ENCODE data around the gene TBC1D3C. TPM values are rescaled to one million over a fixed set of nuclear protein-coding genes. Genes with fewer than 3 reads are reported as not detected.
"Not testable (repeated sequence)": the region's sequence is repeated elsewhere in the genome, so short reads cannot be mapped to it uniquely, and the experiment has no call there.

The TBC1D3C gene
- 1 to 10 TPM in 1 of 4 donors, not detected in 3; 1.0 TPM for total RNA-seq

GRCh38 chr17:38068534-38068933 lies at the start of gene TBC1D3C:
Gene TBC1D3C (minus strand): TSS chr17:38068634. CDS start chr17:38067066, 1,568 bp downstream.
- DNase-seq, H3K4me1 ChIP-seq, H3K36me3 ChIP-seq, H3K4me3 ChIP-seq, H3K27ac ChIP-seq, H3K9me3 ChIP-seq, H3K27me3 ChIP-seq: not testable (repeated sequence)

GRCh38 chr17:38099262-38099661 lies 30.8 kb upstream of the TBC1D3C start:
- H3K9me3 ChIP-seq, H3K4me1 ChIP-seq, H3K36me3 ChIP-seq, H3K27ac ChIP-seq, H3K27me3 ChIP-seq, DNase-seq, H3K4me3 ChIP-seq: not testable (repeated sequence)

- H3K9me3 ChIP-seq, H3K4me1 ChIP-seq, H3K27ac ChIP-seq, H3K4me3 ChIP-seq, H3K36me3 ChIP-seq, H3K27me3 ChIP-seq, DNase-seq: not testable (repeated sequence)
Observed at GRCh38 chr17:38094059-38094694, 25.7 kb upstream of the TBC1D3C start.

- H3K36me3 ChIP-seq, H3K4me1 ChIP-seq: not testable (repeated sequence)
- DNase-seq, result peak in 1 of 3 donors; percentile 9
Observed at GRCh38 chr17:38088120-38088519, 19.7 kb upstream of the TBC1D3C start.

GRCh38 chr17:38087344-38087743 lies 18.9 kb upstream of the TBC1D3C start:
- H3K4me1 ChIP-seq, H3K9me3 ChIP-seq, H3K27ac ChIP-seq, H3K36me3 ChIP-seq, H3K4me3 ChIP-seq, H3K27me3 ChIP-seq, DNase-seq: not testable (repeated sequence)

More at GRCh38 chr17:38088120-38088519, 19.7 kb upstream of the TBC1D3C start:
- H3K4me3 ChIP-seq, H3K27me3 ChIP-seq, H3K9me3 ChIP-seq, H3K27ac ChIP-seq: not testable (repeated sequence)

Small RNA genes within 50 kb of the gene (small RNA-seq; reads per million reads assigned to genes)
- gene RF00019, result 0 reads per million in 2 donors

Other genes with a start within 250 kb of the TBC1D3C start
- gene TBC1D3K, start 144.2 kb downstream of the TBC1D3C start, total RNA-seq, result under 1 TPM in 1 of 4 donors, not detected in 3; 0.76 TPM
- 10 to 100 TPM; 19.1 to 60.9 (median 41.7) TPM for gene TBC1D3L, start 79.6 kb downstream of the TBC1D3C start, total RNA-seq
- gene TBC1D3D, start 64.7 kb downstream of the TBC1D3C start, total RNA-seq, result 1 to 10 TPM in 1 of 4 donors, not detected in 3; 1.7 TPM
- not detected for gene TBC1D3E, start 59.3 kb upstream of the TBC1D3C start, total RNA-seq
- gene TBC1D3, start 123.9 kb upstream of the TBC1D3C start, total RNA-seq, result not detected
- 10 to 100 TPM in 3 of 4 donors, 1 to 10 TPM in 1; 6.6 to 23.8 (median 17.8) TPM for gene MRPL45, start 228.5 kb upstream of the TBC1D3C start, total RNA-seq

Measured in Peyer's patch (tissue), 4 donors.